Nephron (organoid): ENCODE results near the gene TBC1D8.
A peak's percentile ranks its signal among the peaks of the same experiment; 100 is the strongest.

Source experiments
- H3K27ac Mint-ChIP-seq, 3 experiments: 2 replicates each; pipeline ENCODE4 v1.8.0; 2020; ENCODE audit warnings: mixed read lengths in 3 of 3, mild to moderate bottlenecking in 2 of 3, moderate library complexity in 1 of 3
- H3K27me3 Mint-ChIP-seq: 2 replicates; pipeline ENCODE4 v1.8.0; 2021; ENCODE audit warnings: low read depth, mild to moderate bottlenecking, moderate library complexity, mixed read lengths
- H3K36me3 Mint-ChIP-seq: 2 replicates; pipeline ENCODE4 v1.8.0; 2020; ENCODE audit warnings: low read depth, mixed read lengths
- H3K4me1 Mint-ChIP-seq: 2 replicates; pipeline ENCODE4 v1.8.0; 2020; ENCODE audit warnings: mixed read lengths
- H3K4me3 Mint-ChIP-seq, 3 experiments: 2 replicates each; pipeline ENCODE4 v1.8.0; 2020; ENCODE audit warnings: mild to moderate bottlenecking in 3 of 3, mixed read lengths in 3 of 3, moderate library complexity in 2 of 3
- H3K9me3 Mint-ChIP-seq: 2 replicates; pipeline ENCODE4 v1.8.0; 2020; ENCODE audit warnings: mixed read lengths
- CTCF ChIP-seq, 3 experiments: fragments of 200-600 bp; sonication (generic); IDR thresholded peaks; one replicate each; pipeline ENCODE4 v1.5.0; 2021; ENCODE audit warnings: antibody characterized with exemption in 3 of 3; ENCODE audit not compliant: unreplicated experiment in 3 of 3

The TBC1D8 gene

GRCh38 chr2:101106453-101107181 is 44.6 kb downstream of the TBC1D8 start:
- Mint-ChIP-seq H3K9me3 (peaks cover 18% of the 10 kb centered on the region), H3K4me3 (no peak overlapping the region), H3K4me1 (peaks cover 54% of the 10 kb centered on the region), H3K27ac (peak overlapping the region; percentile 50 to 98 (median 61)), H3K36me3 (peaks cover 23% of the 10 kb centered on the region), H3K27me3 (no peaks in the 10 kb centered on the region)
- no peak for TF ChIP-seq CTCF (IDR thresholded peaks at IDR 0.05; ENCODE audit: unreplicated experiment in 3 of 3)

- H3K27ac Mint-ChIP-seq: peak overlapping the region; percentile 12 to 98 (median 61)
- peaks cover 28% of the 10 kb centered on the region for H3K9me3 Mint-ChIP-seq
- H3K4me1 Mint-ChIP-seq: peaks cover 46% of the 10 kb centered on the region
- H3K36me3 Mint-ChIP-seq: peaks cover 33% of the 10 kb centered on the region
- TF ChIP-seq CTCF (IDR thresholded peaks at IDR 0.05; ENCODE audit: unreplicated experiment in 3 of 3): no peak
- no peak overlapping the region for H3K4me3 Mint-ChIP-seq
- H3K27me3 Mint-ChIP-seq: no peaks in the 10 kb centered on the region
Observed at GRCh38 chr2:101105654-101106053, 45.5 kb downstream of the TBC1D8 start.

- Mint-ChIP-seq H3K27me3 (no peaks in the 10 kb centered on the region), H3K36me3 (peaks cover 49% of the 10 kb centered on the region), H3K4me1 (no peaks in the 10 kb centered on the region), H3K4me3 (no peak overlapping the region), H3K9me3 (peaks cover 57% of the 10 kb centered on the region), H3K27ac (no peak overlapping the region)
- no peak for TF ChIP-seq CTCF (IDR thresholded peaks at IDR 0.05; ENCODE audit: unreplicated experiment in 3 of 3)
Observed at GRCh38 chr2:101097638-101098037, 53.5 kb downstream of the TBC1D8 start.

- Mint-ChIP-seq H3K4me1 (no peaks in the 10 kb centered on the region), H3K36me3 (peaks cover 43% of the 10 kb centered on the region), H3K27ac (no peak overlapping the region), H3K9me3 (peaks cover 51% of the 10 kb centered on the region), H3K4me3 (no peak overlapping the region), H3K27me3 (no peaks in the 10 kb centered on the region)
- TF ChIP-seq CTCF (IDR thresholded peaks at IDR 0.05; ENCODE audit: unreplicated experiment in 3 of 3): no peak
Observed at GRCh38 chr2:101096619-101097142, 54.5 kb downstream of the TBC1D8 start.

GRCh38 chr2:101094351-101094750 is 56.8 kb downstream of the TBC1D8 start:
- no peak for TF ChIP-seq CTCF (IDR thresholded peaks at IDR 0.05; ENCODE audit: unreplicated experiment in 3 of 3)
- Mint-ChIP-seq H3K4me1 (no peaks in the 10 kb centered on the region), H3K27ac (no peak overlapping the region), H3K9me3 (peaks cover 29% of the 10 kb centered on the region), H3K4me3 (no peak overlapping the region), H3K36me3 (peaks cover 21% of the 10 kb centered on the region), H3K27me3 (no peaks in the 10 kb centered on the region)
